NCI-H2227 (cell line): ENCODE data around the gene KLC1.

Experiments used
- DNase-seq: peaks from one replicate; lab custom pipeline; 2025; ENCODE audit not compliant: unreplicated experiment; lab: John Stamatoyannopoulos, UW

Gene KLC1

DNA sequence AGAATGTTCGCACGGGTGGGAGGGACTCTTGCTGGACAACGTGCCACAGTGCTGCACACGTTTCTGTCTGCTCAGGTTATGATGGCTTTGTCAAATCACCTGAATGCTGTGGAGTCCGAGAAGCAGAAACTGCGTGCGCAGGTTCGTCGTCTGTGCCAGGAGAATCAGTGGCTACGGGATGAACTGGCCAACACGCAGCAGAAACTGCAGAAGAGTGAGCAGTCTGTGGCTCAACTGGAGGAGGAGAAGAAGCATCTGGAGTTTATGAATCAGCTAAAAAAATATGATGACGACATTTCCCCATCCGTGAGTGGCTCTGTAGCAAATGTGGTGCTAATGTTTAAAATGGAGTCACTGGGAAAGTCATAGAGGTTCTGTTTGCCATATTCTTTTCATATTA, 28.5 kb downstream of the KLC1 start:
- no peak for DNase-seq

DNA sequence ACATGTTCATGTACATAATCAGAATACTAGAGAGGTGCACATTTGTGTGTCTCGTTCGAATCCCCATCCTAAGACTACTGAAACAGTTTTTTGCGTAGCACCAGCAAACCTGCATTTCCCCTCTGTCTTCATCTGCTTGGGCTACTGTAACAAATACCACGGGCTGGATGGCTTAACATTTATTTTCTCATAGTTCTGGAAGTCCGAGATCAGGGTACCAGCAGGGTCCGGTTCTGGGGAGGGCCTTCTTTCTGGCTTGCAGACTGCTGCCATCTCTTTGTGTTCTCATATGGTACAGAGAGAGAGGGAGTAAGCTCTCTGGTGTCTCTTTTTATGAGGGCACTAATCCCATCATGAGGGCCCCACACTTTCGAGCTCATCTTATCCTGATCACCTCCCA, 30.6 kb downstream of the KLC1 start:
- no peak for DNase-seq

DNA sequence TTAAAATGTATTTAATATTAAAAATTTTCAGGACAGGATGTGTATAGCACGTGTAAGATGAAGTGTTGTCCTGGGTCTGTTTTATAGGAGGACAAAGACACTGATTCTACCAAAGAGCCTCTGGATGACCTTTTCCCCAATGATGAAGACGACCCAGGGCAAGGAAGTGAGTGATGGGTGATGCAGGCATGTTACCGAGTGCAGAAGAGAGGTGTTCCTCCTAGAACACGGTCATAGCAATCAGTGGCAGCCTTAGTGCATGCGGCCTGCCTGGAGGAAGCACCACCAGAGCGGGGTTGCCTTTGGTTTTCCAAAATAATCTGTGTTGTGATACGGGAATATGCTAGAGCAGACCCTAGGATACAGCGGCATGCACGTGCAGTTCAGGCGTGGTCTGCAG, 33.0 kb downstream of the KLC1 start:
- no peak for DNase-seq

DNA sequence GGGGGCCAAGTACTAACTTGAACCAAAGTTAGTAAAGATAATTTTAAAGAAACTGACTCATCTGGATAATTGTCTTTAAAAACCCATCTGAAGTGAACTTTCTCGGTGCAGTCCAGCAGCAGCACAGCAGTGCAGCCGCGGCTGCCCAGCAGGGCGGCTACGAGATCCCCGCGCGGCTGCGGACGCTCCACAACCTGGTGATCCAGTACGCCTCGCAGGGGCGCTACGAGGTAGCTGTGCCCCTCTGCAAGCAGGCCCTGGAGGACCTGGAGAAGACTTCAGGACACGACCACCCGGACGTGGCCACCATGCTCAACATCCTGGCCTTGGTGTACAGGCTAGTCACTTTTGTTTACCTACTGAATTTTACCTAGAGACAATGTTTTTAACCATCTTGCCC, 33.6 kb downstream of the KLC1 start:
- no peak for DNase-seq

DNA sequence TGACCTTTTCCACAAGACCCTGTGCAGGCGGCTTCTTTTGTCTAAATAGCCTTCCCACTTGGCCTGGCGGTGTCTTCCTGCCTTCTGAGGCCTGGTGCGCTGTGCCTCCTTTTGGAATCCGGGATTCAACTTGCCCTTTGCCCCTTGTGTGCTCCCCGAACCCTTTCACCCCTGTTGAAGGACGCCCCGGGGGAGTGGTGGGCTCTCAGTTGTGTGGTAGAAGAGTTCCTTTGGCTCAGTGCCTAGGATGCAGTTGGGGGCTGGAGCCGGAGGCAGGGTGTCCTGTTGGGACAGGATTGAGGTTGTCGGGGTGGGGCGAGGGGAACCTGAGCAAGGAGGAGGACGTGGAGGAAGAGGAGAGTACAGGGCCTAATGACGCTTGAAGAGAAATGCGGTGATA, 34.5 kb downstream of the KLC1 start:
- no peak for DNase-seq

DNA sequence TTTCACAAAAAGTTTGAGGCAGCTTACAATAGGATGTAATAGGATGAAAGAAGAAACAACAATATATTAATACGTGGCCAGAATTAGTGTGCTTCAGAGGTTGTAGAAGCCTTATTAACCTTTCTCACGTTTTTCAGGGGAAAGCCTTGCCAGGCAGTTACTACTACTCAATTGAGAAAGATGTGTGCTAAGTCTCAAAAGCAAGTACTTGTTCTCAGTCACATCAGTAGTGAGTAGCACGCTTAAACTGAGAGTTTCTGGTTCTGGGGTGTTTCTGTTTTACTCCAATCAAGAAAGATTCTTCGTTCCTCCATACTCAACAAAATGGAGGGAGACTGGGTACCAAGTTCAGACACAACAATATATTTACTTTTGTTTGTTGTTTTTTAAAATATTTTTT, 38.7 kb downstream of the KLC1 start:
- no peak for DNase-seq

DNA sequence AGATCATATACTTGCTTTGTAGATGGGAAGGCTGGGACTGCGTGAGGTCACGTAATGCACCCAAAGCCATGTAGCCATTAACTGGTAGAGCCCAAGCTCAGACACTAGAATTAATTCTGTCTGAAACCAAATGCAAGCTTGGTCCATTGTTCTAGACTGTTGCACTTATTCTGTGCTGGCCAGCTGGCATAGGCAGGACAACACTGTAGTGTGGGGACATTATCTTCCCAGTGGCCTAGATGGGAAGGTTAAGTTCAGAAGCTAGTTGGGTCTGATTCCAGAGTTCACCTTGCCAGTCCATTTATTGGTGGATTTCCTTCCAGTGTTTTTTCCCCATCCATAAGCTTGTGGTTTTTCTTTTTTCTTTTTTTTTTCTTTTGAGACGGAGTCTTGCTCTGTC, 39.1 kb downstream of the KLC1 start:
- no peak for DNase-seq

DNA sequence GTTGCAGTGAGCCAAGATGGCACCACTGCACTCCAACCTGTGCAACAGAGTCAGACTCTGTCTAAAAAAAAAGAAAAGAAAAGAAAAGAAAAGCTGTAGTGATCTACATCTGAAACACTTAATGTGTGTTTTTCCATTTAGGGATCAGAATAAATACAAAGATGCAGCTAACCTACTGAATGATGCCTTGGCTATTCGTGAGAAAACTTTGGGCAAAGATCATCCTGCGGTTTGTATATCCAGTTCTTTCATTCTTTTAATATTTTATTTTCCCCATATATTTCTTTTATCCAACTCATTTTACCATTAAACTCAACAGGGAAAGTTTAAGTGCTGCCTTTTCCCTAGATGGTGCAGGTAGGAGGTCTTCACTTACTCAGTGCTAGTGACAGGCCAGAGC, 40.4 kb downstream of the KLC1 start:
- no peak for DNase-seq

DNA sequence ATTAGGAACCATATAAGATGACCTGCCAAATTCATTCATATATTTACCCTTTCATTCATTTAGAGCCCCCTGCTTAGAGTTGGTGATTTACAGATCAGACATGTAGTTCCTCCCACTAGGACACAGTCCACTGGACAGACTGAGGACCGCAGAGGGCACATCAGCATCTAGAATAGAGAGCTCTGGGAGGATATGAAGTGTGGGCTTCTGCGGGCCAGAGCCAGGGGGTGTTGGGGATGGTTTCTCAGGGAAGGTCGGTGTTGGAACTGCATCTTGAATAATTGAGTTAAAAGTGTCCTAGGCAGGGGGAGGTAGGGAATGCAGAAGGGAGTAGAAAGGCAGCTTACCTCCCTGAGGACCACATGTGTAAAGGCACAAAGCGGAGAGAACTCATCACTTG, 42.9 kb downstream of the KLC1 start:
- DNase-seq: no peak

DNA sequence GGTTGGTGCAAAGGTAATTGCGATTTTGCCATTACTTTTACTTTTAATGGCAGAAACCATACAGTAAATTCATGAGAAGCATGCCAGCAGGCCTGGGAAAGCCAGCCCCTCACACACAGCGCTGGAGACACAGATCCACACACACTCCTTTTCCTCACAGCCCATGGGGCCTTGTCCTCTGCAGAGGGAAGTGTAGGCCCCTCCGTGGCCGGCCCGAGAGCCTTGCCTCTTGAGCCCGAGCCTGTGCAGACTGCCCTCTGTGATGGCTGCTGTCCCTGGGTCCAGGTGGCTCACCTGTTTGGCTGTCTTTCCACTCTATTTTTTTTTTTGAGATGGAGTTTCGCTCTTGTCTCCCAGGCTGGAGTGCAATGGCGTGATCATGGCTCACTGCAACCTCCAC, 46.9 kb downstream of the KLC1 start:
- no peak for DNase-seq

DNA sequence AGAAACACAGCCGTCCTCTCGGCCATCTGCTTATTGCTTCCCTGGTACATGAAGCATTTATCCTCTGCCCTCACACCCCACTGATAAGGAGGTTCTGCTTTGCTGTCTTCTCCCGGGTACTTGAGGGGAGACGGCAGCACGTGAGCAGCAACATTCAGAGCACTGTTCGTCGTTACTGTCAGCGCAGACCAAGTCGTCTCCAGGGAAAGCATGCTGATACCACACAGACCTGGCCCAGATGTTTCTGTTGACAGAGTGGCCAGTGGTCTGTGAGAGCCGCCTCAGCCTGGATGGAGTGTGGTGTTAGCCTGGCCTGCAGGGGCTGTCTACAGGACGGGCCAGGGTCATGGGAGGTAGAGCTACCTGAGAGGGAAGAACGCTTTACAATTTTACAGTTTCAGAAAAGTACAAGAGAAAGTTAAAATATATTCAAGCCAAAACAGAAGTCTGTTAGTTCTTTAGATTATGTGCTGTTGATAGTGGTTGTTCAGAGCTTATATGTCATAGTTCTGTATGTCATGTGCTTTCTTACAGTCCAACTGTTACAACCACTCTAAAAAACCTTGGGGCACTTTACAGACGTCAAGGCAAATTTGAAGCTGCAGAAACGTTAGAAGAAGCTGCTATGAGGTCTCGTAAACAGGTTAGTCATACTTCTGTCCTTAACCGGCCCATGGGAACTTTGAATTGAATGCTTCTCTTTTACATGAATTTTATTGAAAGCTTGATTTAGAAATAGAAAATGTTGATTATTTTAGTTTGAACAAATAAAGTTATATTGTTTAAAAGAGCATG, 48.1 kb downstream of the KLC1 start:
- no peak for DNase-seq

DNA sequence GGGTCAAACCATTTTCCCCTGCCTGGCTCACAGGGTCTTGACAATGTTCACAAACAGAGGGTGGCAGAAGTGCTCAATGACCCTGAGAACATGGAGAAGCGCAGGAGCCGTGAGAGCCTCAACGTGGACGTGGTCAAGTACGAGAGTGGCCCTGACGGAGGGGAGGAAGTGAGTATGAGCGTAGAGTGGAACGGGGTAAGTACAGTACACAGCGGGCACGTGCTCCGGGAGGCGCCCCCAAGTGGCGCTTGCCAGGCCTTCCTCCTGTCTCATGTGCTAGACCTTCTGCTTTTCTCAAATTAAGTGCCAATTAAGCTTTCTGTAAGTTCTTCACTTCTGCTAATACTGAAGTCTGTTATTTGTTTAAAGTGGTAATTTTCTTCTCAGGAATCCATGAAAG, 50.3 kb downstream of the KLC1 start:
- peak; percentile 40 for DNase-seq

DNA sequence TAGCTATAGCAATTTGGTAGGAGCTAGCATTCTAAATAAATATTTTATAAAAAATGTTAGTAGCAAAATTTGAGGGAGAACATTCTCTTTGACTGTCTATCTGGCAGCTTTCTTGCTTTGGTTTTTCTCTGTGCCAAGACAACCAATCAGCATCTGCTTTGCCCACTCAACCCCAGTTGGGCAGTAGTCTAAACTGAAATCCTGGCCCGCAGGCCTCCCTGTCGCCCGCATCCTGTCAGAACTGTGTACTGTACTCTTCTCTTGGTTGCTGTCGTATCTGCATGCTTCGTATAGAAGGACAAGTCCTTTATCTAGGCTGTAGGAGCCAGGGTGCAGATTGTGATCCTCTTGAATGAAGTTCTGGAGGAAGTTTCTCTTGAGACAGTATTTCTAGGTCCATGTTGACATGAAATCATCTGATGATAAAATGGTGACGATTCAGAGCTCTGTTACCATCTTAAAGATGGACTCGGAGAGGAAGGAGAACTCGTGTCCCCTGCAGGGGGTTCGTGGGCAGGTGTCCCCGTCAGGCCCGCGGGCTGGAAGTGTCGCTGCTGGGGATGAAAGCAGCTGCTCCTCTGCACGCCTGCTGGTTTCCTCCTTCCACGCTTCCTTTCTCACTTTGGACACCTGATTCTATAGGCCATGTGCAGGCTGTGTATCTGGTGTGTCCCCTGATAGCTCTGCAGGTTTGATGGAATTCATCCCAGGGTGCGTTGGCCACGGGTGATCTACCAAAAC, 51.6 kb downstream of the KLC1 start:
- DNase-seq: no peak

DNA sequence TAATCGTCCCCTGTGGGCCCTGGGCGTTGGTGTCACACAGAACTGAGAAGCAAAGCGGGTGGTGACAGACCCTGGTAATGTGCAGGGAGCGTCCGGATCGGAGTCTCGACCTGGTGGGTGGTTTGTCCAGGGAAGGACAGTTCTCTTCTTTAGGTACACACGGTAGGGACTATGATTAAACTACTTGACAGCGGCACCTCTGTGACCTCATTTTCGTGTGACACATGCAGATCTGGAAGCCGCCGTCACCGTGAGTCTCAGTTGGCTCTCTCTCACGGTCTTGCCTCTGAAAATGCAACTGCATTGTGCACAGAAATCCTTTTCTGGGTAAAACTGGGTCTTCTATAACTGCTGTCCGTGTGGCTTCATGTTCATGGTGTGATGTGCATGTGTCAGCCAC, 54.1 kb downstream of the KLC1 start:
- no peak for DNase-seq

DNA sequence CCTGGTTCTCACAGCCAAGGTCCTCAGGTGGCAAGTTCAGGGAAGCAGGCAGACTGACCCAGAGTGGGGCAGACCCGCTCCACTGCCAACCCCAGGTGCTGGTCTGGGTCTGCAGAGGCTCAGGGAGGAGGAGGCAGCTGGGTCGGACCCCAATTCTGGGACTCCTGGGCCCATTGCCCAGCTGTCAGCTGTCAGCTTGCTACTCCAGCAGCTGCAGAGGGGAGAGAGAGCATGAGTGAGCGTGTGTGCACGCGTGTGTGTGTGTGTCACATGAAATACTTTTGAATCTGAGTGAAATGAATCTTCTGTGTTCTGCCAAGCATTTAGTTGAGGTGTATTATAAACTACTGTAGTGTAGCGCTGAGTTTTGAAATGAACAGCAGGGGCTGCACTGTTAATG, 55.5 kb downstream of the KLC1 start:
- no peak for DNase-seq

DNA sequence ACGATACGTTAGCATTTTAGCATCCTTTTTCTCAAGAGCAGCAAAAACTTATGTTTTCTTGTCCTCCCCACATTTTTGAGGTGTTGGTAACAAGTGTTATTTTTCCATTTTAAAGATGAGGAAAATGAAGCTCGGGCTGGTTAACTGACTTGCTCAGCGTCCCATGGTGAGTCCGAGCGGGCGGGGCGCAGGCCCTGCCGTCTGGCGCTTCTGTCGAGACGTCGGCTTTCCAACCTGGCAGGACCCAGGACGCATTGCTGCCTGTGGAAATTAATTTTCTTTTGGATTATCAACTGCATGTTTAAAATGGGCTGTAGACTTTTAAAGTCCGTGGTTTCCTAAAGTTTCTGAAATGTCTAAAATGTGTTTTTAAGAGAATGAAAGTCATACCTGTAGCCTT, 55.9 kb downstream of the KLC1 start:
- no peak for DNase-seq

DNA sequence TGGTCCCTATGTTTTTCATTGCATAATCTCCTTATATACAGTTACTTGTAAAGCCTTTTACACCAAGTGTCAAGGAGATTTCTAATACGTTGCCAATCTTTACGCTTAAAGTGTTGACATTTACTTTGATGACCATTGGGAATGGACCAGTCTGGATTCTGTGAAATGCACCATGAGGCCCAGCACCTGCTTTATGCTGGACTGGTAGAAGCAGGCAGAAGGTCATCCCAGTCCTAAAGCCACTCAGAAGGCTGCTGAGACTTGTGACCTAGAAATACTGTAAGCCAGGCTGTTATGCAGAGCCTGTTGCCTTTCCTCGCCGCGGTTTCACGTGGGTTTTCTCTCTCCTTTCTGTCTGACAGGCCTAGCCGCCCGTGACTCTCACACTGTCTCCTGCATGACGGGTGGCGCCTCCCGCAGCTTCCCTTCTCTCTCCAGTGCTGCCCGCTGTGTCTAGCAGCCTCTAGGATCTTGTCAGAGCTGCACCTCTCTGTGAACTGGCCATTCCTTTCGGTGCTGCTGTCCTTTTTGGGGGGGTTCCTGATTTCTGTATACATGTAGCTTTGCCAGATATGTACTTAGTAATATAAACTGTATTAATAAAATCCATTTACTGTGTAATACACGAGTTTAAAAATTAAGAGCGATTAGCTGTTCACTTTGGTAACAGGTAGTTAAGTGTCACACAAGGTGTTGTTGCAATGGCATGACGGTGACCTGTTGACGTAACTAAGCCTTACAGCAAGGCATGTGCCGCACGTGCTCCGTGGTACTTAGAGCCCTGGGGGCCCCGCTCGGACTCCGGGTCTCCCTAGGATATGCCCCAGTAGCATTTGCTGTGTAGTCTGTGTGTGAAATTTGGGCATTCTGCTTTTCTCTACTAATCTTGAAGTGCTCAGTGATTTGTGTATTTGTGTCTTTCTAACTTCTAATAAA, 56.5 kb downstream of the KLC1 start:
- no peak for DNase-seq

DNA sequence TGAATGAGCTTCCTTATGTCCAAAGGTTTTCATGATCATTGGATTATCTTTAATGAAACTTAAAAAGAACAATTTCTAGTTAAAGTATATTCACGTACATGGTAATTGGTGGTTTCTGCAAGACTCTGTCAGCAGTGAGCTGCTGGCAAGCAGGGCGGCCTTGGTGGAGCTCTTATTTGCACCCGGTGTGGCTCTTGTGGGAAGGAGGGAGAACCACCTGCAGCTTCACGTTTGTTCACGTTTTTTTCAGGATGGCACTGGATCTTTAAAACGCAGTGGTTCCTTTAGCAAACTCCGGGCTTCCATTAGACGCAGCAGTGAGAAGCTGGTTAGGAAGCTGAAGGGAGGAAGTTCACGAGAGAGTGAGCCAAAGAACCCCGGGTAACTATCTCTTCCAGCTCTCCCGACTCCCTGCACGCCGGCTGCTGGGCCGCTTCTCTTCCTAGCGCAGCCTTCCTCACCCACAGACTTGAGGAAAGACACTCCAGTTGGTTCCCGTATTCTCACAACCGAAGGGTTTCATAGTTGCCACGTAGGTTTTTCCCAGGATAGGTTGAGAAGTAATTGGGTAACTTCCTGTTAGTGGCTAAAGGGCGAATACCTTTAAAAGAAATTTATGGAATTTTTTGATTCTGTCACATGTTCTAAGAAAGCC, 57.9 kb downstream of the KLC1 start:
- DNase-seq: no peak

DNA sequence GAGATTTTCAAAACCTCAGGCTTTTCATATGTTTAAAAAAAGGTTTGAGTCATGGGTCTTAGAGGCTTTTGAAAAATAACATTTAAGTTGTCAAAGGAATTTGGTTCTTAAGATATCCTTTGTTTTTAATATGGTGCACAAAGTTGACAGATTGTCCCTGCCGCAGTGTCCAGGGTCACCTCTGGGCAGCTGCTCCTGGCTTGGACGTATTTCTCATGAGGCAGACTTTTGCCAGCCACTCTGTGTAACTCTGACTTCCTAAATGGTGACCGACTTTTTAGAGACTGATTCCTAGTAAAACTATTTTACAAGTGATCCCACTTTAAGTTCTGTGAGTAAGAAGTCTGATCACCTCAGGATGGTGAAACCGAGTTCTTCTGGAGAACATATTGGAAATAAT, 58.7 kb downstream of the KLC1 start:
- DNase-seq: no peak

DNA sequence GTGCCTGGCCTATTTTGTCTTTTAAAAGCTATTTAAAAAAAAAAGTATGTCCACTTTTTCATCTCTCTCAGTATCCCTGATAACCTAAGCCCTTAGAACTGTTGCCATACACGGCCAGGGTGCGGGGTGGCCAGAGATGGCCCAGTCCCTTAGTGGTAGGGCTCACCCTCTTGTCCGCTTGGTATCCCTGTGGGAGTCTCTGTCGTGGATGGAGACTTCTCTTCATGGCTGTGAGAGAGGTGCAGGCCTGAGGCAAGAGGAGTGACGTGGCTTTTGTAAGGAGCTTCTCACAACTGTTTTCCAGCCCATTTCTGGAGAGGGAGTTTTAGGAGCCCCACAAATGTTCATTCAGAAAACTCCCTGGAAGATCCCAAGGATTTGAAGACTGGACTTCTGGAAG, 59.4 kb downstream of the KLC1 start:
- DNase-seq: no peak
